NB4 (cell line): Measurements from ENCODE around the gene SEC61A2.

Experiments used
- CTCF ChIP-seq: IDR thresholded peaks from one replicate; pipeline ENCODE4 v1.5.1; 2012; ENCODE audit warnings: low read depth, low read length
- POLR2A ChIP-seq: IDR thresholded peaks from 2 replicates; pipeline ENCODE4 v1.6.1; 2011; ENCODE audit warnings: mild to moderate bottlenecking; ENCODE audit not compliant: insufficient read length; ENCODE audit errors: extremely low read depth

DNA sequence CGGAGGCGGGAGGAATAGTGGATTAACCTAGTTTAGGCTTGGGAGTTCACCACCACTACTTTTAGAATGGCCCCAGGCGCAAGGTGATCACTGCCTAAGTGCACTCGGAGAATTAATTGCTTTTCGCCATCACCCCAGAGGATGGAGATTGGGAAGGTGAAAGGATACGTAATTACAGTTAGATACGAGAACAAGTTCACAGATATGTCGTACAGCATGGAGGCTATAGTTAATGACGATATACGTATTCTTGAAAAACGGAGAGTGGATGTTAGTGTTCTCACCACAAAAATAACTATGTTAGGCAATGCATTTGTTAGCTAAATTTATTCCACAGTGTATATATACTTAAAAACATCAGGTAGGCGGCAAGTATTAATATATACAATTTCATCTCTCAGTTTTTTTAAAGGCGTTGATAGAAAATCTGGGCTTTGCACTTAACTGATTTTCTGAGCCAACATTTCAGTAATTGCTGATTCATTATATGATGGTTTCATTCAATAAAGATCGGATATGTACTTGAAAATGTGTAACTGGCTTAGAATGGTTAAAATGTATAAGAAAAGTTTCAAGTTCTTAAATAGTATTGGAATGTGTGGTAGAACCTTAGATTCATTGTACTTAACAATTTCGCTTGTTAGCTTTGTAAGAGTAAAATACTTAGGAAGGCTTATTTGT, 67.2 kb downstream of the SEC61A2 start:
- TF ChIP-seq CTCF: no peak
- TF ChIP-seq POLR2A: no peak
